Neural cell (in vitro differentiated cells): ENCODE measurements around the gene GIPC3. TPM values are rescaled to one million over a fixed set of nuclear protein-coding genes. Genes with fewer than 3 reads are reported as not detected.

Source experiments
- H2AFZ ChIP-seq: fragments of 200-600, 300-800 bp; sonication (generic), shearing (Covaris generic); 2 replicates; pipeline ENCODE4 v1.6.0; 2014; ENCODE audit warnings: low read depth, mild to moderate bottlenecking, antibody characterized with exemption, low read length, moderate library complexity
- H3F3A ChIP-seq: fragments of 200-600 bp; shearing (Covaris generic); 2 replicates; pipeline ENCODE4 v1.6.1; 2016; ENCODE audit warnings: mild to moderate bottlenecking, moderate library complexity, mixed read lengths, antibody characterized with exemption, low read length; ENCODE audit not compliant: insufficient read depth, poor library complexity, severe bottlenecking
- H3K27ac ChIP-seq: fragments of 200-600, 300-800 bp; sonication (generic), shearing (Covaris generic); 2 replicates; pipeline ENCODE4 v1.5.1; 2014; ENCODE audit warnings: mild to moderate bottlenecking, low read length, moderate library complexity
- H3K27me3 ChIP-seq: fragments of 300-800, 200-600 bp; sonication (generic), shearing (Covaris generic); 2 replicates; pipeline ENCODE4 v1.6.0; 2014; ENCODE audit warnings: mild to moderate bottlenecking, low read depth, low read length, moderate library complexity; ENCODE audit not compliant: insufficient read depth
- H3K36me3 ChIP-seq: fragments of 300-800, 200-600 bp; sonication (generic), shearing (Covaris generic); 2 replicates; pipeline ENCODE4 v1.5.1; 2014; ENCODE audit warnings: mild to moderate bottlenecking, antibody characterized with exemption, low read length, moderate library complexity; ENCODE audit not compliant: insufficient read depth
- H3K4me2 ChIP-seq: fragments of 300-800, 200-600 bp; sonication (generic), shearing (Covaris generic); 2 replicates; pipeline ENCODE4 v1.6.0; 2014; ENCODE audit warnings: mild to moderate bottlenecking, low read length
- H3K4me3 ChIP-seq: fragments of 300-800, 200-600 bp; sonication (generic), shearing (Covaris generic); 2 replicates; pipeline ENCODE4 v1.5.1; 2014; ENCODE audit warnings: mild to moderate bottlenecking, low read length, moderate library complexity
- H3K79me2 ChIP-seq: fragments of 200-600 bp; shearing (Covaris generic); replicated peaks from 2 replicates; pipeline ENCODE4 v1.6.0; 2014; ENCODE audit warnings: mild to moderate bottlenecking, low read length, moderate library complexity; ENCODE audit not compliant: insufficient read depth
- H3K9ac ChIP-seq: fragments of 300-800, 200-600 bp; sonication (generic), shearing (Covaris generic); 2 replicates; pipeline ENCODE4 v1.6.1; 2016; ENCODE audit warnings: mild to moderate bottlenecking, low read length, mixed read lengths
- H3K9me2 ChIP-seq: fragments of 200-600 bp; shearing (Covaris generic); 2 replicates; pipeline ENCODE4 v1.6.1; 2016; ENCODE audit warnings: mild to moderate bottlenecking, low read length, mixed read lengths; ENCODE audit not compliant: insufficient read depth
- H3K9me3 ChIP-seq: fragments of 200-600, 300-800 bp; sonication (generic), shearing (Covaris generic); 2 replicates; pipeline ENCODE4 v1.6.1; 2016; ENCODE audit warnings: mild to moderate bottlenecking, mixed run types, low read length, moderate library complexity, mixed read lengths
- H4K20me1 ChIP-seq: fragments of 200-600 bp; shearing (Covaris generic); 2 replicates; pipeline ENCODE4 v1.6.1; 2016; ENCODE audit warnings: mild to moderate bottlenecking, mixed run types; ENCODE audit not compliant: insufficient read depth
- EP300 ChIP-seq: fragments of 450-650 bp; conservative IDR thresholded peaks from 2 replicates; pipeline ENCODE4 v1.6.1; 2014; ENCODE audit warnings: antibody characterized with exemption, mild to moderate bottlenecking, moderate library complexity; ENCODE audit not compliant: poor library complexity, severe bottlenecking
- EZH2 ChIP-seq: fragments of 200-600, 300-800 bp; shearing (Covaris generic), sonication (generic); IDR thresholded peaks from 2 replicates; pipeline ENCODE4 v1.6.1; 2014; ENCODE audit warnings: antibody characterized with exemption, low read length, borderline replicate concordance, mild to moderate bottlenecking; ENCODE audit not compliant: insufficient read depth, poor library complexity, severe bottlenecking
- MXI1 ChIP-seq: fragments of 450-650 bp; conservative IDR thresholded peaks from 2 replicates; pipeline ENCODE4 v1.6.1; 2014; ENCODE audit warnings: antibody characterized with exemption, mild to moderate bottlenecking; ENCODE audit not compliant: poor library complexity, severe bottlenecking
- POLR2AphosphoS5 ChIP-seq: IDR thresholded peaks from 2 replicates; pipeline ENCODE4 v1.6.1; 2012
- RAD21 ChIP-seq: fragments of 450-650 bp; conservative IDR thresholded peaks from 2 replicates; pipeline ENCODE4 v1.6.1; 2014; ENCODE audit warnings: antibody characterized with exemption, mild to moderate bottlenecking, moderate library complexity
- SMC3 ChIP-seq: fragments of 450-650 bp; conservative IDR thresholded peaks from 2 replicates; pipeline ENCODE4 v1.6.1; 2014; ENCODE audit warnings: antibody characterized with exemption, mild to moderate bottlenecking, moderate library complexity; ENCODE audit not compliant: poor library complexity
- TAF1 ChIP-seq: IDR thresholded peaks from 2 replicates; pipeline ENCODE4 v1.6.1; 2012; ENCODE audit warnings: low read depth
- polyA plus RNA-seq: library from polyadenylated mRNA; depleted of rRNA; stranded (reverse); fragments of >200 nt; gene quantifications from 2 replicates; pipeline ENCODE4 v1.2.3, GENCODE V29; 2014
- TF ChIP-seq, protein P1 (sequence below): fragments of 450-650 bp; IDR thresholded peaks from 2 replicates; pipeline ENCODE4 v1.5.1; 2014; ENCODE audit warnings: antibody characterized with exemption, mild to moderate bottlenecking, moderate library complexity; ENCODE audit not compliant: poor library complexity, severe bottlenecking
- TF ChIP-seq, protein P2 (sequence below): IDR thresholded peaks from 2 replicates; pipeline ENCODE4 v1.6.1; 2012; ENCODE audit warnings: borderline replicate concordance

GIPC3 gene
- polyA plus RNA-seq, 1 donor from 2014 or later: not detected

DNA sequence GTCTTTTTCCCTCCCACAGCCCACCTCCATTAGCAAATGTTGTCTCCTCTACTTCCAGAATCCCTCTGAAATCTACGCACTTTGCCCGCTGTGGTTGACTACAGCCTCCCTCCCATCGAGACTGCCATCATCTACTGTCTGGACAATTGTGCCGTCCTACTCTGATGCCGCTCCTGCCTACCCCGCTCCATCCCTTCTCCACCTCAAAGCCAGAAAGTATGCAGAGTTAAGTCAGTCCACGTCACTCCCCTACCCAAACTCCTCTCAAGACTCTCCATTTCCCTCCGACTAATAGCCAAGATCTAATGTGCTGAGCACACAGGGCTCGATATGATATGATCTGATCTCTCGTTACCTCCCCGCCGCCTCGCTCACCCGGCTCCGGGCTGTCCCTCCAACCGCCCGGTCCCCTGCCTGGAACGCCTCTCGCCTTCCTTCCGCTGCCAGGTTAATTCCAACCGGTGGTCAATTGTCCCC, 40.8 kb downstream of the GIPC3 start:
- H3K9me3 ChIP-seq: no peaks in the 10 kb centered on the region
- no peaks in the 10 kb centered on the region for H4K20me1 ChIP-seq
- peak overlapping the region; percentile 70 for H3K9ac ChIP-seq
- no peaks in the 10 kb centered on the region for H3K9me2 ChIP-seq
- TF ChIP-seq EP300 (no peak), EZH2 (no peak), MXI1 (no peak), RAD21 (no peak), SMC3 (no peak), TAF1 (no peak), POLR2AphosphoS5 (no peak)
- TF ChIP-seq, protein P1, sequence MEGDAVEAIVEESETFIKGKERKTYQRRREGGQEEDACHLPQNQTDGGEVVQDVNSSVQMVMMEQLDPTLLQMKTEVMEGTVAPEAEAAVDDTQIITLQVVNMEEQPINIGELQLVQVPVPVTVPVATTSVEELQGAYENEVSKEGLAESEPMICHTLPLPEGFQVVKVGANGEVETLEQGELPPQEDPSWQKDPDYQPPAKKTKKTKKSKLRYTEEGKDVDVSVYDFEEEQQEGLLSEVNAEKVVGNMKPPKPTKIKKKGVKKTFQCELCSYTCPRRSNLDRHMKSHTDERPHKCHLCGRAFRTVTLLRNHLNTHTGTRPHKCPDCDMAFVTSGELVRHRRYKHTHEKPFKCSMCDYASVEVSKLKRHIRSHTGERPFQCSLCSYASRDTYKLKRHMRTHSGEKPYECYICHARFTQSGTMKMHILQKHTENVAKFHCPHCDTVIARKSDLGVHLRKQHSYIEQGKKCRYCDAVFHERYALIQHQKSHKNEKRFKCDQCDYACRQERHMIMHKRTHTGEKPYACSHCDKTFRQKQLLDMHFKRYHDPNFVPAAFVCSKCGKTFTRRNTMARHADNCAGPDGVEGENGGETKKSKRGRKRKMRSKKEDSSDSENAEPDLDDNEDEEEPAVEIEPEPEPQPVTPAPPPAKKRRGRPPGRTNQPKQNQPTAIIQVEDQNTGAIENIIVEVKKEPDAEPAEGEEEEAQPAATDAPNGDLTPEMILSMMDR: no peak
- TF ChIP-seq, protein P2, sequence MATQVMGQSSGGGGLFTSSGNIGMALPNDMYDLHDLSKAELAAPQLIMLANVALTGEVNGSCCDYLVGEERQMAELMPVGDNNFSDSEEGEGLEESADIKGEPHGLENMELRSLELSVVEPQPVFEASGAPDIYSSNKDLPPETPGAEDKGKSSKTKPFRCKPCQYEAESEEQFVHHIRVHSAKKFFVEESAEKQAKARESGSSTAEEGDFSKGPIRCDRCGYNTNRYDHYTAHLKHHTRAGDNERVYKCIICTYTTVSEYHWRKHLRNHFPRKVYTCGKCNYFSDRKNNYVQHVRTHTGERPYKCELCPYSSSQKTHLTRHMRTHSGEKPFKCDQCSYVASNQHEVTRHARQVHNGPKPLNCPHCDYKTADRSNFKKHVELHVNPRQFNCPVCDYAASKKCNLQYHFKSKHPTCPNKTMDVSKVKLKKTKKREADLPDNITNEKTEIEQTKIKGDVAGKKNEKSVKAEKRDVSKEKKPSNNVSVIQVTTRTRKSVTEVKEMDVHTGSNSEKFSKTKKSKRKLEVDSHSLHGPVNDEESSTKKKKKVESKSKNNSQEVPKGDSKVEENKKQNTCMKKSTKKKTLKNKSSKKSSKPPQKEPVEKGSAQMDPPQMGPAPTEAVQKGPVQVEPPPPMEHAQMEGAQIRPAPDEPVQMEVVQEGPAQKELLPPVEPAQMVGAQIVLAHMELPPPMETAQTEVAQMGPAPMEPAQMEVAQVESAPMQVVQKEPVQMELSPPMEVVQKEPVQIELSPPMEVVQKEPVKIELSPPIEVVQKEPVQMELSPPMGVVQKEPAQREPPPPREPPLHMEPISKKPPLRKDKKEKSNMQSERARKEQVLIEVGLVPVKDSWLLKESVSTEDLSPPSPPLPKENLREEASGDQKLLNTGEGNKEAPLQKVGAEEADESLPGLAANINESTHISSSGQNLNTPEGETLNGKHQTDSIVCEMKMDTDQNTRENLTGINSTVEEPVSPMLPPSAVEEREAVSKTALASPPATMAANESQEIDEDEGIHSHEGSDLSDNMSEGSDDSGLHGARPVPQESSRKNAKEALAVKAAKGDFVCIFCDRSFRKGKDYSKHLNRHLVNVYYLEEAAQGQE: no peak
- no peaks in the 10 kb centered on the region for H3F3A ChIP-seq
- H3K27me3 ChIP-seq: no peaks in the 10 kb centered on the region
- H3K79me2 ChIP-seq: peaks cover 11% of the 10 kb centered on the region
- peak overlapping the region; percentile 78 for H3K4me3 ChIP-seq
- peak overlapping the region; percentile 87 for H3K27ac ChIP-seq
- peak overlapping the region; percentile 53 for H2AFZ ChIP-seq
- H3K4me2 ChIP-seq: peak overlapping the region; percentile 58
- no peaks in the 10 kb centered on the region for H3K36me3 ChIP-seq

DNA sequence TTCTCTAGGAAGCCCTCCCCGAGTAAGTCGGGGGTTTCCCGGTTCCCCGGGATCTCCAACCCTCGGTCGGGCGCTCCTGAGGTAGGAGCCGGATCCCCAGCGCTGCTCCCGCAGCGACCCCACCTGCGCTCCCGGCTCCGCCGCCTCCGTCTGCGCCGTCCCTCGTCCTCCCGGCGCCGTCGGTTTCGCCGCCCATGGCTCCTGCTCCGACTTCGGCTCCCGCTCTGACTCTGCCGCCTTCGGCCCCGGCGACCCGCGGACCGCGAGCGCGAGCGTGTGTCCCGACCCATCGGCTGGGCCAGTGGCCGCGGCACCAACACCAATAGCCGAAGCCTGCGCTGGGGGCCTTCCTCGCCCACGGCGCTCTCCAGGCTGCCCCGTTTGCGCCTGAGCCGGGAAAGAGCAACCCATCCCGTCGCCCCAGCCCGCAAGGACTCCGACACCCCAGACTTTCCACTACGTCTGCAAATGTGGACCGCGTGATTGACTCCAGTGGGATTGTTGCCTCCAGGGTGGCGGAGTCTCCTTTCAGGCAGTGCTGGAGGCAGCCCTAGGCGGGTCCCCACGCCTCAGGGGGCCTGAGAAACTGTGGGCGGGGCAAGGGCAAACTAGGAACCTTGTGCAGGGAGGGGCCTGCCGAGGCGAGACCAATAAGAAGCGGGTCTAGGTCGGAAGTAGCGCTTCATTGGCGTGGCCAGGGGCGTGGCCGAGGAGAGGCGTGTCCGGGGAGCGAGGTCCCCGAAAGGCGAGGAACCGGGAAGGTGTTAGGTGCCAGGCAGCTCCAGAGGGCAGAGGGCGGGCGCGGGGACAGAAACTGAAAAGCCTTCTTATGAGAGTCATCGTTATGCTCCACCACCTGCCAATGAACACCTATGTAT, 41.4 kb downstream of the GIPC3 start, which contains the start of gene CACTIN:
CACTIN (minus strand) TSS at position 318 of the 878 bp plus-strand sequence; CDS start at position 290, 28 bp downstream.
- H3K79me2 ChIP-seq: peaks cover 11% of the 10 kb centered on the region
- H3K9me2 ChIP-seq: no peaks in the 10 kb centered on the region
- no peaks in the 10 kb centered on the region for H3K27me3 ChIP-seq
- peak within 1 kb of the TSS; percentile 87 for H3K27ac ChIP-seq
- peak within 1 kb of the TSS; percentile 58 for H3K4me2 ChIP-seq
- H3K36me3 ChIP-seq: no peaks in the 10 kb centered on the region
- H3K9ac ChIP-seq: peak within 1 kb of the TSS; percentile 70
- TF ChIP-seq, protein P2: peak; percentile 59
- TF ChIP-seq MXI1: peak; percentile 95
- TF ChIP-seq TAF1: peak; percentile 88
- TF ChIP-seq, protein P1: peak; percentile 44
- TF ChIP-seq POLR2AphosphoS5: peak; percentile 67
- peak; percentile 71 for TF ChIP-seq EP300
- TF ChIP-seq EZH2: no peak
- TF ChIP-seq SMC3: peak; percentile 67
- peak; percentile 57 for TF ChIP-seq RAD21
- no peaks in the 10 kb centered on the region for H3K9me3 ChIP-seq
- peak within 1 kb of the TSS; percentile 53 for H2AFZ ChIP-seq
- no peaks in the 10 kb centered on the region for H3F3A ChIP-seq
- H3K4me3 ChIP-seq: peak within 1 kb of the TSS; percentile 78
- H4K20me1 ChIP-seq: no peaks in the 10 kb centered on the region
